Suprapubic skin (tissue), 4 donors: ENCODE measurements around the gene IL21.

Source experiments
- CTCF ChIP-seq, 2 donors: fragments of 200-600 bp in 1 of 2; fragments of 450-650 bp in 1 of 2; sonication (generic) in 1 of 2; IDR thresholded peaks; one replicate each; pipeline ENCODE4 v1.5.1; 2016 to 2019; ENCODE audit warnings: antibody characterized with exemption in 2 of 2, mild to moderate bottlenecking in 1 of 2, moderate library complexity in 1 of 2
- EP300 ChIP-seq: sonication (generic); formaldehyde crosslinking; IDR thresholded peaks from one replicate; pipeline ENCODE4 v1.6.1; 2017; ENCODE audit warnings: antibody characterized with exemption
- POLR2A ChIP-seq, 2 donors: fragments of 450-650 bp; IDR thresholded peaks; one replicate each; pipeline ENCODE4 v1.6.1; 2017; ENCODE audit warnings: antibody characterized with exemption in 2 of 2, mild to moderate bottlenecking in 2 of 2, moderate library complexity in 2 of 2
- POLR2AphosphoS5 ChIP-seq, 3 donors: sonication (generic); formaldehyde crosslinking; IDR thresholded peaks; one replicate each; pipeline ENCODE4 v1.6.1; 2017; ENCODE audit warnings: antibody characterized with exemption in 3 of 3

- TF ChIP-seq POLR2A (IDR thresholded peaks at IDR 0.05) = no peak
- TF ChIP-seq CTCF (IDR thresholded peaks at IDR 0.05) = no peak
- TF ChIP-seq POLR2AphosphoS5 (IDR thresholded peaks at IDR 0.05) = no peak
- no peak for TF ChIP-seq EP300
Observed at GRCh38 chr4:122619611-122620010, 1.3 kb downstream of the IL21 start.
